ENCODE results near the gene CHMP6. TPM values are rescaled to one million over a fixed set of nuclear protein-coding genes. Genes with fewer than 3 reads are reported as not detected.
A peak's percentile ranks its signal among the peaks of the same experiment; 100 is the strongest.

The CHMP6 gene
- total RNA-seq, 1 experiment from 2014 or later = 15.0 TPM

DNA sequence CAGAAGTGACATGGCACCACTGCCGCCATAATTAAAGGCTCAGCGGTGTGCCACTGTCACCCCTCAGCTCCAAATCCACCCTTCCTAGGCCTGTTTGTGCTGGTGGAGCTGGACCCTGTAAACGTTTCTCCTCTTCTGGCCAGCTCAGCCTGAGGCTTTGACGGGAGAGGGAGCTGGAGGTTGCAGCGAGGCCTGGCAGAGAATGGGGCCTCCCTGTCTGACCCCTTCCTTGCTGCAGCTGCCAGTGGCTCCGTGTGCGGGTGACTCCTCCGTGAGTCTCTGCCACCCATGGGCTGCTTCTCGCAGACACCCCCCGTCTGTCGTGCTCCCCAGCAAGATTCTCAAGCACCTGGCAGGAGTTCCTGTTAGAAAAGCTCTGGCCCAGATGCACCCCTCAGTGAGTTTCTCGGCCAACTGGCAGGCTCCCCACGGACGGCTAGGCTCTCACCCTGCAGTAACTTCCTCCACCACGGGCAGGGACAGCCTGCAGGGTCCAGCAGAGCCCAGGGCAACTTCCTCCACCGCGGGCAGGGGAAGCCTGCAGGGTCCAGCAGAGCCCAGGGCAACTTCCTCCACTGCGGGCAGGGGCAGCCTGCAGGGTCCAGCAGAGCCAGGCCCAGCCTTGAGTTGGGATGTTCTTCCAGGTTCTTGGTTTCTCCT is 4.7 kb upstream of the CHMP6 start:
- Mint-ChIP-seq H3K4me3 (no peak overlapping the region), H3K36me3 (no peaks in the 10 kb centered on the region), H3K27me3 (ENCODE audit: low read depth) (peaks cover 8% of the 10 kb centered on the region), H3K27ac (no peak overlapping the region), H3K4me1 (no peaks in the 10 kb centered on the region), H3K9me3 (no peaks in the 10 kb centered on the region)
- ATAC-seq = no peak
- POLR2A ChIA-PET = interaction anchor here (0.7 kb wide), 1 partner anchor 47 kb away, joined by 6 read pairs; no protein-coding TSS in a partner anchor
- no peak for DNase-seq (ENCODE audit: low spot score)
- CTCF ChIA-PET = interaction anchor here (0.7 kb wide), 1 partner anchor 1146 kb away, joined by 3 read pairs; no protein-coding TSS in a partner anchor
- 0 out of 2 replicates have a peak, but pooled peaks have one; percentile 41 for TF ChIP-seq NR2C2 (CRISPR knock-in tag; IDR thresholded peaks at IDR 0.05)
- no peak for TF ChIP-seq HMGA2 (CRISPR knock-in tag; IDR thresholded peaks at IDR 0.05)

- no peaks in the 10 kb centered on the region for H3K9me3 Mint-ChIP-seq
- DNase-seq (ENCODE audit: low spot score) (no peak), ATAC-seq (no peak)
- no peak overlapping the region for H3K4me3 Mint-ChIP-seq
- peaks cover 10% of the 10 kb centered on the region for H3K27me3 Mint-ChIP-seq (ENCODE audit: low read depth)
- H3K4me1 Mint-ChIP-seq = peaks cover 5% of the 10 kb centered on the region
- TF ChIP-seq ETV6 (CRISPR knock-in tag; IDR thresholded peaks at IDR 0.05) = no peak
- TF ChIP-seq GABPB1 (CRISPR knock-in tag; IDR thresholded peaks at IDR 0.05) = no peak
- TF ChIP-seq, protein P1, sequence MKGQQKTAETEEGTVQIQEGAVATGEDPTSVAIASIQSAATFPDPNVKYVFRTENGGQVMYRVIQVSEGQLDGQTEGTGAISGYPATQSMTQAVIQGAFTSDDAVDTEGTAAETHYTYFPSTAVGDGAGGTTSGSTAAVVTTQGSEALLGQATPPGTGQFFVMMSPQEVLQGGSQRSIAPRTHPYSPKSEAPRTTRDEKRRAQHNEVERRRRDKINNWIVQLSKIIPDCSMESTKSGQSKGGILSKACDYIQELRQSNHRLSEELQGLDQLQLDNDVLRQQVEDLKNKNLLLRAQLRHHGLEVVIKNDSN (CRISPR knock-in tag; IDR thresholded peaks at IDR 0.05) = peak; percentile 43; the same call in 1 of the 2 replicates
- TF ChIP-seq FOXJ3 (CRISPR knock-in tag; IDR thresholded peaks at IDR 0.05; ENCODE audit: borderline replicate concordance) = no peak
- 0 out of 2 replicates have a peak, but pooled peaks have one; percentile 27 for TF ChIP-seq USF2 (CRISPR knock-in tag; IDR thresholded peaks at IDR 0.05)
- no peak for TF ChIP-seq NR1H2 (CRISPR knock-in tag; IDR thresholded peaks at IDR 0.05)
- POLR2A ChIA-PET = interaction anchor here (1.3 kb wide), 1 partner anchor 32 kb away, joined by 4 read pairs; no protein-coding TSS in a partner anchor
- no peak overlapping the region for H3K27ac Mint-ChIP-seq
- CTCF ChIA-PET = interaction anchor here (0.8 to 2.8 kb wide), 12 partner anchors 16 to 561 kb away, joined by 4 to 18 read pairs (median 6); no protein-coding TSS in a partner anchor
- H3K36me3 Mint-ChIP-seq = no peaks in the 10 kb centered on the region
Measured at GRCh38 chr17:80987941-80988461, 3.6 kb upstream of the CHMP6 start.

DNA sequence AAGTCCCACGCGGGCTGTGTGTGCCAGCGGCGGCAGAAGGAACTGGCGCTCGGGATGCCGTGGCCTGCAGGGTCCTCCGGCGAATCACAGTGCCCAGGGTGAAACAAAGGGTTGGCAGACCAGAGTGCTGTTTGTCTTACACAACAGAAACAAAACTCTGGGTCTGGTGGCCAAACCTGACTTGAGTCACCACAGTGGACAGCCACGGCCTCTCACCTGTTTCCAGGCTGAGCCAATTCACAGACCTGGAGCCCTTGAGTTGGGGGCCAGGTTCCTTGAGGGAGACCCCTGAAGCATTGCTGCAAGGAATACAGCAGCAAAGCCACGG is 2.1 kb upstream of the CHMP6 start:
- no peak overlapping the region for H3K4me3 Mint-ChIP-seq
- no peaks in the 10 kb centered on the region for H3K9me3 Mint-ChIP-seq
- DNase-seq (ENCODE audit: low spot score) = no peak
- H3K27ac Mint-ChIP-seq = no peak overlapping the region
- ATAC-seq = no peak
- H3K36me3 Mint-ChIP-seq = no peaks in the 10 kb centered on the region
- ChIA-PET CTCF (interaction anchor here (0.6 to 2.8 kb wide), 22 partner anchors 13 to 562 kb away, joined by 3 to 18 read pairs (median 4); no protein-coding TSS in a partner anchor), POLR2A (interaction anchor here (0.9 kb wide), 1 partner anchor 47 kb away, joined by 3 read pairs; no protein-coding TSS in a partner anchor)
- peaks cover 7% of the 10 kb centered on the region for H3K4me1 Mint-ChIP-seq
- H3K27me3 Mint-ChIP-seq (ENCODE audit: low read depth) = peaks cover 10% of the 10 kb centered on the region
- TF ChIP-seq CREB1 (CRISPR knock-in tag; IDR thresholded peaks at IDR 0.05) = no peak
- TF ChIP-seq AFF4 (CRISPR knock-in tag; IDR thresholded peaks at IDR 0.05; ENCODE audit: borderline replicate concordance) = no peak
- TF ChIP-seq USF2 (CRISPR knock-in tag; IDR thresholded peaks at IDR 0.05) = no peak
- TF ChIP-seq PRRX2 (CRISPR knock-in tag; IDR thresholded peaks at IDR 0.05) = no peak
- TF ChIP-seq, protein P2, sequence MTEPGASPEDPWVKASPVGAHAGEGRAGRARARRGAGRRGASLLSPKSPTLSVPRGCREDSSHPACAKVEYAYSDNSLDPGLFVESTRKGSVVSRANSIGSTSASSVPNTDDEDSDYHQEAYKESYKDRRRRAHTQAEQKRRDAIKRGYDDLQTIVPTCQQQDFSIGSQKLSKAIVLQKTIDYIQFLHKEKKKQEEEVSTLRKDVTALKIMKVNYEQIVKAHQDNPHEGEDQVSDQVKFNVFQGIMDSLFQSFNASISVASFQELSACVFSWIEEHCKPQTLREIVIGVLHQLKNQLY (CRISPR knock-in tag; IDR thresholded peaks at IDR 0.05) = no peak
- no peak for TF ChIP-seq ZNF532 (CRISPR knock-in tag; IDR thresholded peaks at IDR 0.05; ENCODE audit: borderline replicate concordance)
- no peak for TF ChIP-seq JUN (CRISPR knock-in tag; IDR thresholded peaks at IDR 0.05)
- no peak for TF ChIP-seq NFYB (CRISPR knock-in tag; conservative IDR thresholded peaks at IDR 0.05; ENCODE audit: low read depth)
- TF ChIP-seq FOXP1 (CRISPR knock-in tag; IDR thresholded peaks at IDR 0.05; ENCODE audit: borderline replicate concordance) = no peak
- no peak for TF ChIP-seq CBFB (CRISPR knock-in tag; IDR thresholded peaks at IDR 0.05; ENCODE audit: low read depth)

All from WTC11 (cell line).